ENCODE measurements around the gene AGBL3.

GRCh38 chr7:135078051-135078450 is 91.7 kb downstream of the AGBL3 start:
- no peak for TF ChIP-seq CTCF (IDR thresholded peaks at IDR 0.05)
- no peak for TF ChIP-seq POLR2AphosphoS5 (IDR thresholded peaks at IDR 0.05)
- TF ChIP-seq POLR2A (IDR thresholded peaks at IDR 0.05), result no peak
- no peak for TF ChIP-seq EP300 (IDR thresholded peaks at IDR 0.05)

All from sigmoid colon (tissue), 4 donors.